ENCODE results near the gene PDGFRB.
A peak's percentile ranks its signal among the peaks of the same experiment; 100 is the strongest.

- TF ChIP-seq CTCF (IDR thresholded peaks at IDR 0.05) (no peak), POLR2A (IDR thresholded peaks at IDR 0.05) (peak; percentile 90), EP300 (IDR thresholded peaks at IDR 0.05; ENCODE audit: low read depth) (no peak)
These were observed 11.2 kb upstream of the PDGFRB start, which contains the start of gene CDX1 for GRCh38 chr5:150166650-150167511.
